Measurements from ENCODE around the gene USP48. TPM values are rescaled to one million over a fixed set of nuclear protein-coding genes. Genes with fewer than 3 reads are reported as not detected.

The USP48 gene
- total and polyA plus RNA-seq, 2 of the 13 experiments (the other 11 are each of a cell fraction or from before 2014, with no cell fraction given): 30.4 to 30.7 TPM

DNA sequence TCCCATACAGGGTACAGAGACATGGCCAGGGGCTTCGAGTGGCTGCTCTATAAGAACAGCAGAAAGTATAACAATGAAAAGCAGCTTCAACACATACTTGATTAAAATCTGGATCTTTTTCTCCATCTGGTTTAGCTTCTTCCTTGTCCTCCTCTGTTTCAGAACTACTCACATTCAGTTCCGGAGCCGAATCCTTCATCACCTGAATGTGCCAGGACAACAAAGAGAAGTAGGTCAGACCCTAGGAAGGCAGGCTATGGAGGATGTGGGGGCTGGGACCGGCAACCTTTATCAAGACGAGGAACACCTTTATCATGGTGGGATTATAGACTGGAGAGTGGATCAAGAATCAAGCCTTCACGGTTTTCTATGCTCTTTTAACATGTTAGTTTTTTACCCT lies 81.5 kb downstream of the USP48 start (continued):
- no peak for TF ChIP-seq TARDBP (CRISPR knock-in tag; IDR thresholded peaks at IDR 0.05)
- no peak for TF ChIP-seq PLRG1 (conservative IDR thresholded peaks at IDR 0.05)

DNA sequence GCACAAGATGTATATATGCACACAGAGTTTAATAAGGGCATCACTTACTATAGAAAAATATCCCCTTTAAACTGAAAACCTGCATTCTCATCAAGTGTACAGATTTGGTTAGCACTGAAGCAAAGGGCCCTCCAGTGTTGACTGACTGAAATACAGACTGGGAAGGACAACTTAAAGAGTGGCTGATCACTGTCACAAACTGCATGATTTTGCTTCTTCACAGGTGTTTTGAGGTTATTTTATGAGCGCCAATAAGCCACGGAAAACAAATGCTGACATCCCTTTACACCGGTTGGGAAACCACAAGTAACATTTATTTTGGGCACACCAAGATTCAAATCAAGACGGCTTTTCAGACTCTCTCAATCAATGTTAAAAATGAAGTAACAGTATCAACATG lies 82.9 kb downstream of the USP48 start:
- Histone ChIP-seq H3K27me3 (ENCODE audit: control insufficient read depth in 1 of 2, insufficient read depth in 2 of 2, low read length in 2 of 2) (no peaks in the 10 kb centered on the region), H3K4me1 (ENCODE audit: insufficient read depth, low read length) (peaks cover 16% of the 10 kb centered on the region), H3K36me3 (replicated peaks in 1 of 2; ENCODE audit: control insufficient read depth in 1 of 2, insufficient read depth in 2 of 2, low read length in 2 of 2) (peaks cover 14 to 48% of the 10 kb centered on the region in 2 experiments), H3K79me2 (ENCODE audit: insufficient read depth, low read length) (no peaks in the 10 kb centered on the region), H3K9ac (ENCODE audit: insufficient read depth, low read depth, low read length) (no peak overlapping the region), H3K27ac (ENCODE audit: extremely low read length, insufficient read depth, low read length) (no peak overlapping the region), H3K4me3 (replicated peaks in 1 of 3; ENCODE audit: insufficient read depth in 1 of 3, low read depth in 2 of 3, low read length in 3 of 3) (no peak overlapping the region), H3K4me2 (ENCODE audit: low read depth, low read length) (no peak overlapping the region), H4K20me1 (ENCODE audit: insufficient read depth, low read length) (no peaks in the 10 kb centered on the region), H3K9me3 (ENCODE audit: low read length) (no peaks in the 10 kb centered on the region), H2AFZ (ENCODE audit: low read length) (no peak overlapping the region)
- WGBS (ENCODE audit: low lambda C conversion rate): 98% methylated on average over 4 of the region's 4 CpGs
- ChIA-PET CTCF (ENCODE audit: low intra/inter-chr PET ratio, low total read pairs) (no interaction called here), POLR2A (no interaction called here)
- DNase-seq (ENCODE audit: low spot score) (no peak), ATAC-seq (no peak), FAIRE-seq (no peak)
- in situ Hi-C loops (cut with HindIII; ENCODE audit: extremely low pct_ligation_motif_present, low pct_unique_long_range_greater_than_20kb) (loop anchor here (10.0 kb wide), 1 partner anchor 265 kb away; no protein-coding TSS in a partner anchor), intact Hi-C loops (cut with micrococcal nuclease; ENCODE audit: unreplicated experiment) (no loop called here)
- BruUV-seq (replicated peaks): no TSS peak
- TF ChIP-seq, protein P1, sequence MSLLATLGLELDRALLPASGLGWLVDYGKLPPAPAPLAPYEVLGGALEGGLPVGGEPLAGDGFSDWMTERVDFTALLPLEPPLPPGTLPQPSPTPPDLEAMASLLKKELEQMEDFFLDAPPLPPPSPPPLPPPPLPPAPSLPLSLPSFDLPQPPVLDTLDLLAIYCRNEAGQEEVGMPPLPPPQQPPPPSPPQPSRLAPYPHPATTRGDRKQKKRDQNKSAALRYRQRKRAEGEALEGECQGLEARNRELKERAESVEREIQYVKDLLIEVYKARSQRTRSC (CRISPR knock-in tag; IDR thresholded peaks at IDR 0.05; ENCODE audit: low read depth): no peak
- TF ChIP-seq SP4 (CRISPR knock-in tag; IDR thresholded peaks at IDR 0.05) (no peak), SIN3A (IDR thresholded peaks at IDR 0.05; ENCODE audit: borderline replicate concordance, low read depth, low read length) (no peak), ZNF598 (CRISPR knock-in tag; IDR thresholded peaks at IDR 0.05; ENCODE audit: borderline replicate concordance) (no peak), EEA1 (CRISPR knock-in tag; IDR thresholded peaks at IDR 0.05; ENCODE audit: borderline replicate concordance) (no peak), MAFG (CRISPR knock-in tag; IDR thresholded peaks at IDR 0.05) (no peak), ZNF747 (CRISPR knock-in tag; IDR thresholded peaks at IDR 0.05; ENCODE audit: borderline replicate concordance) (no peak), NRL (CRISPR knock-in tag; IDR thresholded peaks at IDR 0.05; ENCODE audit: borderline replicate concordance) (no peak)
- TF ChIP-seq, protein P2, sequence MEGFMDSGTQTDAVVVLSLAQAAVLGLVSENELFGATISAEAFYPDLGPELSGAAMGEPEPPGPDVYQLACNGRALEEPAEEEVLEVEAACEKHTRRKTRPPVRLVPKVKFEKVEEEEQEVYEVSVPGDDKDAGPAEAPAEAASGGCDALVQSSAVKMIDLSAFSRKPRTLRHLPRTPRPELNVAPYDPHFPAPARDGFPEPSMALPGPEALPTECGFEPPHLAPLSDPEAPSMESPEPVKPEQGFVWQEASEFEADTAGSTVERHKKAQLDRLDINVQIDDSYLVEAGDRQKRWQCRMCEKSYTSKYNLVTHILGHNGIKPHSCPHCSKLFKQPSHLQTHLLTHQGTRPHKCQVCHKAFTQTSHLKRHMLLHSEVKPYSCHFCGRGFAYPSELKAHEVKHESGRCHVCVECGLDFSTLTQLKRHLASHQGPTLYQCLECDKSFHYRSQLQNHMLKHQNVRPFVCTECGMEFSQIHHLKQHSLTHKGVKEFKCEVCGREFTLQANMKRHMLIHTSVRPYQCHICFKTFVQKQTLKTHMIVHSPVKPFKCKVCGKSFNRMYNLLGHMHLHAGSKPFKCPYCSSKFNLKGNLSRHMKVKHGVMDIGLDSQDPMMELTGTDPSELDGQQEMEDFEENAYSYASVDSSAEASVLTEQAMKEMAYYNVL (CRISPR knock-in tag; IDR thresholded peaks at IDR 0.05; ENCODE audit: borderline replicate concordance): no peak
- TF ChIP-seq, protein P3, sequence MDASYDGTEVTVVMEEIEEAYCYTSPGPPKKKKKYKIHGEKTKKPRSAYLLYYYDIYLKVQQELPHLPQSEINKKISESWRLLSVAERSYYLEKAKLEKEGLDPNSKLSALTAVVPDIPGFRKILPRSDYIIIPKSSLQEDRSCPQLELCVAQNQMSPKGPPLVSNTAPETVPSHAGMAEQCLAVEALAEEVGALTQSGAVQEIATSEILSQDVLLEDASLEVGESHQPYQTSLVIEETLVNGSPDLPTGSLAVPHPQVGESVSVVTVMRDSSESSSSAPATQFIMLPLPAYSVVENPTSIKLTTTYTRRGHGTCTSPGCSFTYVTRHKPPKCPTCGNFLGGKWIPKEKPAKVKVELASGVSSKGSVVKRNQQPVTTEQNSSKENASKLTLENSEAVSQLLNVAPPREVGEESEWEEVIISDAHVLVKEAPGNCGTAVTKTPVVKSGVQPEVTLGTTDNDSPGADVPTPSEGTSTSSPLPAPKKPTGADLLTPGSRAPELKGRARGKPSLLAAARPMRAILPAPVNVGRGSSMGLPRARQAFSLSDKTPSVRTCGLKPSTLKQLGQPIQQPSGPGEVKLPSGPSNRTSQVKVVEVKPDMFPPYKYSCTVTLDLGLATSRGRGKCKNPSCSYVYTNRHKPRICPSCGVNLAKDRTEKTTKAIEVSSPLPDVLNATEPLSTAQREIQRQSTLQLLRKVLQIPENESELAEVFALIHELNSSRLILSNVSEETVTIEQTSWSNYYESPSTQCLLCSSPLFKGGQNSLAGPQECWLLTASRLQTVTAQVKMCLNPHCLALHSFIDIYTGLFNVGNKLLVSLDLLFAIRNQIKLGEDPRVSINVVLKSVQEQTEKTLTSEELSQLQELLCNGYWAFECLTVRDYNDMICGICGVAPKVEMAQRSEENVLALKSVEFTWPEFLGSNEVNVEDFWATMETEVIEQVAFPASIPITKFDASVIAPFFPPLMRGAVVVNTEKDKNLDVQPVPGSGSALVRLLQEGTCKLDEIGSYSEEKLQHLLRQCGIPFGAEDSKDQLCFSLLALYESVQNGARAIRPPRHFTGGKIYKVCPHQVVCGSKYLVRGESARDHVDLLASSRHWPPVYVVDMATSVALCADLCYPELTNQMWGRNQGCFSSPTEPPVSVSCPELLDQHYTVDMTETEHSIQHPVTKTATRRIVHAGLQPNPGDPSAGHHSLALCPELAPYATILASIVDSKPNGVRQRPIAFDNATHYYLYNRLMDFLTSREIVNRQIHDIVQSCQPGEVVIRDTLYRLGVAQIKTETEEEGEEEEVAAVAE (CRISPR knock-in tag; IDR thresholded peaks at IDR 0.05; ENCODE audit: borderline replicate concordance): no peak
- TF ChIP-seq, protein P4, sequence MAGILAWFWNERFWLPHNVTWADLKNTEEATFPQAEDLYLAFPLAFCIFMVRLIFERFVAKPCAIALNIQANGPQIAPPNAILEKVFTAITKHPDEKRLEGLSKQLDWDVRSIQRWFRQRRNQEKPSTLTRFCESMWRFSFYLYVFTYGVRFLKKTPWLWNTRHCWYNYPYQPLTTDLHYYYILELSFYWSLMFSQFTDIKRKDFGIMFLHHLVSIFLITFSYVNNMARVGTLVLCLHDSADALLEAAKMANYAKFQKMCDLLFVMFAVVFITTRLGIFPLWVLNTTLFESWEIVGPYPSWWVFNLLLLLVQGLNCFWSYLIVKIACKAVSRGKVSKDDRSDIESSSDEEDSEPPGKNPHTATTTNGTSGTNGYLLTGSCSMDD (CRISPR knock-in tag; IDR thresholded peaks at IDR 0.05): no peak
- TF ChIP-seq, protein P5, sequence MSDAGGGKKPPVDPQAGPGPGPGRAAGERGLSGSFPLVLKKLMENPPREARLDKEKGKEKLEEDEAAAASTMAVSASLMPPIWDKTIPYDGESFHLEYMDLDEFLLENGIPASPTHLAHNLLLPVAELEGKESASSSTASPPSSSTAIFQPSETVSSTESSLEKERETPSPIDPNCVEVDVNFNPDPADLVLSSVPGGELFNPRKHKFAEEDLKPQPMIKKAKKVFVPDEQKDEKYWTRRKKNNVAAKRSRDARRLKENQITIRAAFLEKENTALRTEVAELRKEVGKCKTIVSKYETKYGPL (CRISPR knock-in tag; IDR thresholded peaks at IDR 0.05): no peak
